Measurements from ENCODE around the gene NOS1.
"Not testable (repeated sequence)": the region's sequence is repeated elsewhere in the genome, so short reads cannot be mapped to it uniquely, and the experiment has no call there.

Gene NOS1

DNA sequence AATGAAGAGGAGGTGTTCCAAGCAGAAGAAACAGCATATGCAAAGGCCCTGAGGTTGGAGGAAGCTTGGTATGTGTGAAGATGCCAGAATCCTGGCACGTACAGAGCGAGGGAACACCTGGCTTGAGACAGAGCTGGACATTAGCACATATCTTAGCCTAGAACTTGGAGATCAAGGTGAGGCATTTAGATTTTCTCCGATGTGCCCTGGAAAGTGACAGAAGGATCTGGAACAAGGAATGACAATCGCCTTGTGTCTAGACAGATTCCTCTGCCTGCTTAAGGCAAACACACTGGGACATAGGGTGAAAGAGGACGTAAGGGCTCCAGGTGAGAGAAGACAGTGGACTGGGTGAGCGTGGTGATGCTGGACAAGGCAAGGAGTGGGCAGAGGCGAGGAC lies 32.2 kb upstream of the NOS1 start:
- Histone ChIP-seq H3K9me3 (ENCODE audit: control insufficient read depth in 2 of 2, low read length in 2 of 2) (peaks cover 0 to 4% of the 10 kb centered on the region in 2 donors), H3K4me3 (ENCODE audit: low read length in 2 of 2) (no peak overlapping the region), H3K27ac (ENCODE audit: low read length) (no peak overlapping the region), H3K27me3 (ENCODE audit: control insufficient read depth in 1 of 2, insufficient read depth in 2 of 2, low read length in 2 of 2) (no peaks in the 10 kb centered on the region), H3K36me3 (ENCODE audit: control insufficient read depth in 2 of 2, insufficient read depth in 2 of 2, low read length in 2 of 2) (no peaks in the 10 kb centered on the region), H3K4me1 (ENCODE audit: control insufficient read depth, insufficient read depth, low read length) (no peaks in the 10 kb centered on the region), H3K9ac (ENCODE audit: low read length in 2 of 2) (no peak overlapping the region)

DNA sequence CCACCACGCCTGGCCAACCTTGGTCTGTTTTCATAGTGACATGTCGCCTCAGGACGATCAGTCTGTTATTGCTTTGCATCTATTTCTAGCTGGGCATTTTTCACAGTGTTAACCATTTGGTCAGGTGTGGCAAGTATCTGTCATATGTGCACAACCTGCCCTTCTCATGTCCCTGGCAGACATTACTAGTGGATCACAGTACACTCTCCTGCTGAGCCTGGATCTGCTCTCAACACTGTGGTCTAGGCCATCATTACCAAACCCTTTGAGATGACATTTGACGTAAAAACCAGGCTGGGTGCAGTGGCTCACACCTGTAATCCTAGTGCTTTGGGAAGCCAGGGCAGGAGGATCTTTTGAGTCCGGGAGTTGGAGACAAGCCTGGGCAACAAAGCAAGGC lies 29.4 kb upstream of the NOS1 start:
- Histone ChIP-seq H3K4me1 (ENCODE audit: control insufficient read depth, insufficient read depth, low read length) (no peaks in the 10 kb centered on the region), H3K27me3 (ENCODE audit: control insufficient read depth in 1 of 2, insufficient read depth in 2 of 2, low read length in 2 of 2) (no peaks in the 10 kb centered on the region), H3K9ac (ENCODE audit: low read length in 2 of 2) (no peak overlapping the region), H3K36me3 (ENCODE audit: control insufficient read depth in 2 of 2, insufficient read depth in 2 of 2, low read length in 2 of 2) (no peaks in the 10 kb centered on the region), H3K27ac (ENCODE audit: low read length) (no peak overlapping the region), H3K4me3 (ENCODE audit: low read length in 2 of 2) (no peak overlapping the region), H3K9me3 (ENCODE audit: control insufficient read depth in 2 of 2, low read length in 2 of 2) (peaks cover 0 to 4% of the 10 kb centered on the region in 2 donors)

DNA sequence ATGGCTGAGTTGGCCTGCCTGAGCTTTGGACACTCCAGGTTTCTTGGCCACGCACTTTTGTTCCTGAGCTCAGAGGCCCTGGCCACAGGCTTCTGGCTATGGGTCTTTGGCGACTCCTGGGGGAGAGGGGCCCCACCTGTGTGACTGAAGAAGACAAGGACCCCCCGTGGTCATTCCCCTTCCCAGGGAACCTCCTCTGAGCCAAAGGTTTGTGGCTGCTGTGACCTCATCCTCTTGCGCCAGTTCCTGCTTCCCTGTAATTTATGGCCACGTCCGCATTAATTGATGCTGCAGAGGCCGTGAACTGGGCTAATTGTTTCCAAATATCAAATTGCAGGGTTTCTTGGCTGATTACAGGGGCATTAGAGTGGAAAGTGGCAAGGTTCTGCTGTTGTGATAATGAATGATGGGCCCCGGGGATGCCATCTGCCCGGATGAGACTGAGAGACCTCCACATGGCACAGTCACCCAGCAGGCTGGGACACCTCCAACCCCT lies 27.6 kb upstream of the NOS1 start:
- Histone ChIP-seq H3K36me3 (ENCODE audit: control insufficient read depth in 2 of 2, insufficient read depth in 2 of 2, low read length in 2 of 2) (no peaks in the 10 kb centered on the region), H3K4me3 (ENCODE audit: low read length in 2 of 2) (no peak overlapping the region), H3K27me3 (ENCODE audit: control insufficient read depth in 1 of 2, insufficient read depth in 2 of 2, low read length in 2 of 2) (no peaks in the 10 kb centered on the region), H3K4me1 (ENCODE audit: control insufficient read depth, insufficient read depth, low read length) (no peaks in the 10 kb centered on the region), H3K9ac (ENCODE audit: low read length in 2 of 2) (no peak overlapping the region), H3K27ac (ENCODE audit: low read length) (no peak overlapping the region), H3K9me3 (ENCODE audit: control insufficient read depth in 2 of 2, low read length in 2 of 2) (no peaks in the 10 kb centered on the region)

DNA sequence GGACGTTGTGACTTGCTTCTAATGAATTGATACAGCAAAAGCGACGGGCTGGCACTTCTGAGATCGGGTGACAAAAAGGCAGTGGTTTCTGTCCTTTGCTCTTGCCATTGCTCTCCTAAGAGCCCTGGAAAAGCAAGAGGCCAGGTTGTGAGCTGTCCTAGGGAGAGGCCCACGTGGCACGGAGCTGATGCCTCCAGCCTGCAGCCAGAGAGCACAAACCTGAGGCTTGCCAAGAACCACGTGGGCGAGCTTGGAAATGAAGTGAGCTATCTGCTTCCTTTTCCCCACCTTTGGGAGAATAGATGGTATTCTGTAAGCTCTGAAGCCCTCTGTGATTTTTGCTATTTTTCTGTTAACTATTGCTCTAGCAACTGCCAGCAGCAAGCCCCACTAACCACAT lies 26.4 kb upstream of the NOS1 start:
- H3K27ac ChIP-seq (ENCODE audit: low read length), result no peak overlapping the region
- no peaks in the 10 kb centered on the region for H3K9me3 ChIP-seq (ENCODE audit: control insufficient read depth in 2 of 2, low read length in 2 of 2)
- H3K4me3 ChIP-seq (ENCODE audit: low read length in 2 of 2), result no peak overlapping the region
- peaks cover 0 to 2% of the 10 kb centered on the region in 2 donors for H3K27me3 ChIP-seq (ENCODE audit: control insufficient read depth in 1 of 2, insufficient read depth in 2 of 2, low read length in 2 of 2)
- H3K36me3 ChIP-seq (ENCODE audit: control insufficient read depth in 2 of 2, insufficient read depth in 2 of 2, low read length in 2 of 2), result no peaks in the 10 kb centered on the region
- H3K9ac ChIP-seq (ENCODE audit: low read length in 2 of 2), result no peak overlapping the region
- no peaks in the 10 kb centered on the region for H3K4me1 ChIP-seq (ENCODE audit: control insufficient read depth, insufficient read depth, low read length)

DNA sequence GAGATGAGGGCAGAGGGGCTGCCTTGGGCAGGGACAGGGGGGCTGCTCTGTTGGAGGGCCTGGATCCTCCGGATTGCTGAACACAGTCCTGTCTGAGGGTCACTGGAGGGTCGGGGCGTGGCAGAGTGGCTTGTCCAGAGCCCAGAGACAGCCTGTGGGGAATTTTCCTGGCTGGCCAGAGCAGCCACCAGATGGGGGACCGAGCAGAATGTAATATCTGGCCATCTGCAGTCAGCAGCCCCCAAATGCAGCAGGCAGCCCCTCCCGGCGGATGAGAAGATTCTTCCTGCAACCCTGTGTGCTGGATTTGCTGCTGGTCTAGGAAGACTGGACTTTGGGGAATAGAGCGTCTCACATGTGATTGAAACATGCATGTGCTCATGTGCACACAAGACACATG lies 23.3 kb upstream of the NOS1 start:
- Histone ChIP-seq H3K27me3 (ENCODE audit: control insufficient read depth in 1 of 2, insufficient read depth in 2 of 2, low read length in 2 of 2) (peaks cover 0 to 2% of the 10 kb centered on the region in 2 donors), H3K9ac (ENCODE audit: low read length in 2 of 2) (no peak overlapping the region), H3K27ac (ENCODE audit: low read length) (no peak overlapping the region), H3K36me3 (ENCODE audit: control insufficient read depth in 2 of 2, insufficient read depth in 2 of 2, low read length in 2 of 2) (no peaks in the 10 kb centered on the region), H3K9me3 (ENCODE audit: control insufficient read depth in 2 of 2, low read length in 2 of 2) (no peaks in the 10 kb centered on the region), H3K4me3 (ENCODE audit: low read length in 2 of 2) (no peak overlapping the region), H3K4me1 (ENCODE audit: control insufficient read depth, insufficient read depth, low read length) (no peaks in the 10 kb centered on the region)

DNA sequence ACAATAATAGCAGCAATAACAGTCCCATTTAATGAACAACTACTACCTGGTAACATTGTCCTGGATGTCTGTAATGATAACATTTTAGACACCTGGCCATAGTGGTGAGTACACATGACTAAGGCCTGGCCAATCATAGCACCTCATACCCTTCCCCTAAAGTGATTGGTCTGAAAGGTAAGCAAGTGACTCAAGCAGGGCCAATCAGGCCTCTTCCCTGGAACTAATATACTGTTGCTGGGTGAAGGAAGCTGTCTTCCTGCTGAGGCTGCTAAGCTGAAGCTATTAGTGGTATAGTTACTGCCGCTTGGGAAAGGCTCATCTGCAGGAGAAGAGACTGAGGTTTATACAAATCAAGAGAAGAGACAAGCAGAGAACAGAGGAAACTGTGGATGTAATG lies 18.7 kb upstream of the NOS1 start:
- H3K4me3 ChIP-seq (ENCODE audit: low read length in 2 of 2), result no peak overlapping the region
- H3K4me1 ChIP-seq (ENCODE audit: control insufficient read depth, insufficient read depth, low read length), result no peaks in the 10 kb centered on the region
- no peak overlapping the region for H3K9ac ChIP-seq (ENCODE audit: low read length in 2 of 2)
- H3K36me3 ChIP-seq (ENCODE audit: control insufficient read depth in 2 of 2, insufficient read depth in 2 of 2, low read length in 2 of 2), result no peaks in the 10 kb centered on the region
- no peak overlapping the region for H3K27ac ChIP-seq (ENCODE audit: low read length)
- H3K27me3 ChIP-seq (ENCODE audit: control insufficient read depth in 1 of 2, insufficient read depth in 2 of 2, low read length in 2 of 2), result peaks cover 0 to 2% of the 10 kb centered on the region in 2 donors
- H3K9me3 ChIP-seq (ENCODE audit: control insufficient read depth in 2 of 2, low read length in 2 of 2), result peaks cover 3% of the 10 kb centered on the region in 2 donors

DNA sequence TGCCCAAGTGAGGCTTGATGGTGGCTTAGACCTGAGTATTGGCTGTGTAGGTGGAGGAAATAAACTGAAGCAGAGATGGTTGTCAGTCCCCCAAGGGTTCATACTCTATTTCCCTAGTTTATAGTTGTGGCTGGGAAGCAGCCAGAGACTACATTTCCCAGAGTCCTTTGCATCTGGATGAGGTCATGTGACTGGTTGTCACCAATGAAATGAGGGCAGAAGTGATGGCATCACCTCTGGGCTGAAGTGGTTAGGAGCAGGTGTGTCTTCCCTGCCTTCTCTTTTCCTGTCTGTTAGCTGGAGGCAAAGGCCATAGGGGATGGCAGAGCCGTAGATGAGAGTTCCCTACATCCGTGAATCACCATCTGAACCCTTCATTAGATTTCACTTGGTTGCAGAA lies 16.3 kb upstream of the NOS1 start:
- Histone ChIP-seq H3K9ac (ENCODE audit: low read length in 2 of 2) (no peak overlapping the region), H3K27ac (ENCODE audit: low read length) (no peak overlapping the region), H3K36me3 (ENCODE audit: control insufficient read depth in 2 of 2, insufficient read depth in 2 of 2, low read length in 2 of 2) (no peaks in the 10 kb centered on the region), H3K4me1 (ENCODE audit: control insufficient read depth, insufficient read depth, low read length) (no peaks in the 10 kb centered on the region), H3K9me3 (ENCODE audit: control insufficient read depth in 2 of 2, low read length in 2 of 2) (peaks cover 3% of the 10 kb centered on the region in 2 donors), H3K27me3 (ENCODE audit: control insufficient read depth in 1 of 2, insufficient read depth in 2 of 2, low read length in 2 of 2) (no peaks in the 10 kb centered on the region), H3K4me3 (ENCODE audit: low read length in 2 of 2) (no peak overlapping the region)

DNA sequence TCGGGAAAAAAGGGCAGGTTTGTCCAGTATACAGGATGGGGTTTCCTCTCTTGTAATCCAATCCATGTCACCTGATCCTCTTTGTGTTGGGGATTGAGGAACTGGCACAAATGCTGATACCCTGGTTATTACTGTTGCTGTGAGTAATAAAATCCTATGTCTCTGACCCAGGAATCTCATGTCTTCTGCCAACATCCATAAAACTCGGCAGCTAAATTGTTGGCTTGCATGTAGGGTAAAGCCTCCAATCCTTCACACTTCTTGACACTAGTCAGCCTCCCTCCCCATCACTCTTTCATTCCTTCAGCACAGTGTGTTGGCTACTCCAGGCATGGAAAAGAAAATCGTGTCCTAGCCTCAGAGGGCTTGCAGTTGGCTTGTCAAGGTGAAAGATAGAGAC lies 9.2 kb upstream of the NOS1 start:
- peaks cover 4 to 8% of the 10 kb centered on the region in 2 donors for H3K27me3 ChIP-seq (ENCODE audit: control insufficient read depth in 1 of 2, insufficient read depth in 2 of 2, low read length in 2 of 2)

DNA sequence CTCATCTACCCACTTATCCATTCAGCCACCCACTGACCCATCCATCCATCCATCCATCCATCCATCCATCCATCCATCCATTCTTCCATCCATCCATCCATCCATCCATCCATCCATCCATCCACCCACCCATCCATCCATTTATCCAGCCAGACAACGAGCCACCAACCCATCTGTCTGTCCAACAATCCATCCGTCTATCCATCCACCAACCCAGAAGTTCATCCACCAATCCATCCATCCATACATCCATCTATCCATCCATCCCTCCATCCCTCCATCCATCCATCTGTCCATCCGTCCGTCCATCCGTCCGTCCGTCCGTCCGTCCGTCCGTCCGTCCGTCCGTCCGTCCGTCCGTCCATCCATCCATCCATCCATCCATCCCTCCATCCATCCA lies 8.6 kb upstream of the NOS1 start:
- not testable (repeated sequence) for H3K27ac ChIP-seq (ENCODE audit: low read length); H3K9me3 ChIP-seq (ENCODE audit: control insufficient read depth in 2 of 2, low read length in 2 of 2); H3K36me3 ChIP-seq (ENCODE audit: control insufficient read depth in 2 of 2, insufficient read depth in 2 of 2, low read length in 2 of 2); H3K4me1 ChIP-seq (ENCODE audit: control insufficient read depth, insufficient read depth, low read length); H3K9ac ChIP-seq (ENCODE audit: low read length in 2 of 2); H3K4me3 ChIP-seq (ENCODE audit: low read length in 2 of 2)
- H3K27me3 ChIP-seq (ENCODE audit: control insufficient read depth in 1 of 2, insufficient read depth in 2 of 2, low read length in 2 of 2), result peaks cover 8 to 13% of the 10 kb centered on the region in 2 donors

More for the DNA sequence above, 9.2 kb upstream of the NOS1 start:
- peaks cover 4 to 8% of the 10 kb centered on the region in 2 donors for H3K9me3 ChIP-seq (ENCODE audit: control insufficient read depth in 2 of 2, low read length in 2 of 2)
- H3K9ac ChIP-seq (ENCODE audit: low read length in 2 of 2), result no peak overlapping the region
- no peaks in the 10 kb centered on the region for H3K36me3 ChIP-seq (ENCODE audit: control insufficient read depth in 2 of 2, insufficient read depth in 2 of 2, low read length in 2 of 2)
- H3K4me3 ChIP-seq (ENCODE audit: low read length in 2 of 2), result no peak overlapping the region
- no peaks in the 10 kb centered on the region for H3K4me1 ChIP-seq (ENCODE audit: control insufficient read depth, insufficient read depth, low read length)
- no peak overlapping the region for H3K27ac ChIP-seq (ENCODE audit: low read length)

DNA sequence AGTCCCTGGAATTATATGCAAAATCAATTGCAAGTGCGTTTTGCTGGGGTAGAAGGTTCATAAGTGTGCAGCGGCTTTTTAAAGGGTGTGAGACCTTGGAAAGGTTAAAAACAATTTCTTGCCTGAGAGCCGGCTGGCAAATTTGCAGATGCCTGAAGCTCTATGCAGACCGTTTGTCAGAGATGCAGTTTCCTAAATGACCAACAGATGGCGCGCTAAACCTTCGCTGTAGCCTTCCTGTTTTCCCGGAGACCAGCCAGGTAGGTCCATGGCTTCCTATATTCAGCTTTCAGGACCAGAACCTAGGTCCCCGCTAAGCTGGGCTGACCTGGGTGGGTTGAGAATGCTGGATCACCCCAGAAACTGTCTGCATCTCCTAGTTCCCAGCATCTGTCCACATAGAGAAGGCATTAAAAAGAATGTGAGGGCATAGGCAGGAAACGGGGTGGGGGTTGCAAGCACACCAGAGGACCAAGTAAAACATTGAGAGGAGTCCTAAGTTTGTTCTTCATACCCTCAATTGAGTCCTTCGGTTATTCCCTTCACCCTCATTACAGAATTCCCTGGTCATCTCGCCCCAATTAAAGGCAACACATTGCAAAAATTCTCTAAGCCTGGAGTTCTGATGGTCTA lies 5.7 kb upstream of the NOS1 start:
- Histone ChIP-seq H3K27me3 (ENCODE audit: control insufficient read depth in 1 of 2, insufficient read depth in 2 of 2, low read length in 2 of 2) (peaks cover 25 to 33% of the 10 kb centered on the region in 2 donors), H3K9me3 (ENCODE audit: control insufficient read depth in 2 of 2, low read length in 2 of 2) (peaks cover 4 to 8% of the 10 kb centered on the region in 2 donors), H3K36me3 (ENCODE audit: control insufficient read depth in 2 of 2, insufficient read depth in 2 of 2, low read length in 2 of 2) (no peaks in the 10 kb centered on the region), H3K4me3 (ENCODE audit: low read length in 2 of 2) (no peak overlapping the region), H3K9ac (ENCODE audit: low read length in 2 of 2) (no peak overlapping the region), H3K27ac (ENCODE audit: low read length) (no peak overlapping the region), H3K4me1 (ENCODE audit: control insufficient read depth, insufficient read depth, low read length) (no peaks in the 10 kb centered on the region)

DNA sequence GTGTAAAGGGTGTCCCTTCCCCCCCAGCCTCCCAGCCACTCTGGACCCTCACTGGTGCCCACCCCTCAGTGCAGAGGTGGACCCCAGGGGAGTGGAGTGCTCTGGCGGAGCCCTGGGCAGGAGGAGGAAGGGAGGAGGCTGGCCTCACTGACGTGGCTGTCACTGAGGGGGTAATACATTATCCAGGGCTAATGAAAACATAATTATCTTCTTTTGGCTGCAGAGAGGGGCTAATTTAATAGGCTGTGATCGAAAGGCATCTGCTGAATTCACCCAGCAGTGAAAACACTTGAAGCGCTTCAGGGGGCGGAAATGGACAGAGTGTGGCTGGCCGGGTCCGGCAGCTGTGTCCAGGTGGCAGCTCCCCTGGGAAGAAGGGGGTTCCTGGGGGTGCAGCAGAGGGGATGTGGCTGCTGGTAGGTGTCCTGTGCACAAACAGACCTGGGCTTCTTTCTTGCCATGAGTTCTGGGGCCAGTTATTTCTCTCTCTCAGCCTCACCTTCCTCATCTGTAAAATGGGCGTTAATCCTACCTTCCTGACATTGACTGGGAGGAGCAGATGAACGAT lies 3.7 kb upstream of the NOS1 start:
- no peak overlapping the region for H3K9ac ChIP-seq (ENCODE audit: low read length in 2 of 2)
- H3K36me3 ChIP-seq (ENCODE audit: control insufficient read depth in 2 of 2, insufficient read depth in 2 of 2, low read length in 2 of 2), result no peaks in the 10 kb centered on the region
- no peaks in the 10 kb centered on the region for H3K4me1 ChIP-seq (ENCODE audit: control insufficient read depth, insufficient read depth, low read length)
- no peak overlapping the region for H3K4me3 ChIP-seq (ENCODE audit: low read length in 2 of 2)
- peaks cover 30 to 46% of the 10 kb centered on the region in 2 donors for H3K27me3 ChIP-seq (ENCODE audit: control insufficient read depth in 1 of 2, insufficient read depth in 2 of 2, low read length in 2 of 2)
- no peak overlapping the region for H3K27ac ChIP-seq (ENCODE audit: low read length)
- H3K9me3 ChIP-seq (ENCODE audit: control insufficient read depth in 2 of 2, low read length in 2 of 2), result no peaks in the 10 kb centered on the region
